Adipocyte (in vitro differentiated cells): ENCODE results near the gene CCSAP.

Source experiments
- DNase-seq: peaks from one replicate; pipeline ENCODE4 v3.0.0-alpha.2; 2015; ENCODE audit warnings: low read depth
- H3K27me3 ChIP-seq: replicated peaks from 2 replicates; pipeline ENCODE4 v1.7.0; 2013; ENCODE audit warnings: mild to moderate bottlenecking, low read length, moderate library complexity; ENCODE audit not compliant: control insufficient read depth, insufficient read depth
- H3K36me3 ChIP-seq: 2 replicates; pipeline ENCODE4 v1.7.0; 2013; ENCODE audit warnings: low read length, mild to moderate bottlenecking, moderate library complexity; ENCODE audit not compliant: control insufficient read depth, insufficient read depth, severe bottlenecking
- H3K4me1 ChIP-seq: 2 replicates; pipeline ENCODE4 v1.7.0; 2013; ENCODE audit warnings: mild to moderate bottlenecking, low read length, moderate library complexity; ENCODE audit not compliant: control insufficient read depth, insufficient read depth
- H3K4me3 ChIP-seq: 2 replicates; pipeline ENCODE4 v1.7.0; 2013; ENCODE audit warnings: mild to moderate bottlenecking, low read length, moderate library complexity
- H3K9ac ChIP-seq: 2 replicates; pipeline ENCODE4 v1.7.0; 2013; ENCODE audit warnings: mild to moderate bottlenecking, low read length, moderate library complexity
- H3K9me3 ChIP-seq: 2 replicates; pipeline ENCODE4 v1.7.0; 2013; ENCODE audit warnings: mild to moderate bottlenecking, low read length, moderate library complexity; ENCODE audit not compliant: control insufficient read depth

The CCSAP gene

GRCh38 chr1:229285440-229285839 lies 57.4 kb downstream of the CCSAP start:
- no peak overlapping the region for H3K4me3 ChIP-seq
- H3K36me3 ChIP-seq = peaks cover 9% of the 10 kb centered on the region
- peak; percentile 6 for DNase-seq
- no peaks in the 10 kb centered on the region for H3K9me3 ChIP-seq
- peaks cover 21% of the 10 kb centered on the region for H3K4me1 ChIP-seq
- no peaks in the 10 kb centered on the region for H3K27me3 ChIP-seq
- H3K9ac ChIP-seq = no peak overlapping the region

GRCh38 chr1:229284887-229285286 lies 58.0 kb downstream of the CCSAP start:
- no peak for DNase-seq
- Histone ChIP-seq H3K36me3 (peaks cover 6% of the 10 kb centered on the region), H3K4me3 (no peak overlapping the region), H3K4me1 (peaks cover 21% of the 10 kb centered on the region), H3K9ac (no peak overlapping the region), H3K9me3 (no peaks in the 10 kb centered on the region), H3K27me3 (no peaks in the 10 kb centered on the region)

GRCh38 chr1:229283183-229283611 lies 59.6 kb downstream of the CCSAP start:
- H3K27me3 ChIP-seq = no peaks in the 10 kb centered on the region

DNA sequence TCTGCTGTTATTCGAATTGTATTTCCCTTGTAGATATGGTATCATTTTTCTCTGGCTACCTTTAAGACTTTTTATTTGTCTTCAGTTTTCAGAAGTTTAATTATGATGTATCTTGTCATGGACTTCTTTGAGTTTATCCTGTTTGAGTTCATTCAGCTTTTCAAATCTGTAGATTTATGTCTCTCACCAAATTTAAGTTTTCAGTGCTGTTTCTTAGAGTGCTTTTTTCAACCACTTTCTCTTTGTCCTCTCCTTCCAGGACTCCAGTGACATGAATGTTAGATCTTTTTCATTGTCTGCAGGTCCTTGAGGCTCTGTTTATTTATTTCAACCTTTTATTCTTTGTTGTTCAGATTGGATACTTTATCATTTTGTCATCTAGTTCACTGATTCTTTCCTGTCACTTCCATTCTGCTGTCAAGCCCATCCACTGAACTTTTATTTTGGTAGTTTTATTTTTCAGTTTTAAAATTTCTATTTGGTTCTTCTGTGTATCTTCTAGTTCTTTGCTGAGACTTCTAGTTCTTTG lies 60.5 kb downstream of the CCSAP start:
- DNase-seq = no peak
- H3K9me3 ChIP-seq = no peaks in the 10 kb centered on the region
- H3K4me3 ChIP-seq = no peak overlapping the region
- H3K36me3 ChIP-seq = no peaks in the 10 kb centered on the region
- no peak overlapping the region for H3K9ac ChIP-seq
- H3K27me3 ChIP-seq = no peaks in the 10 kb centered on the region
- peaks cover 19% of the 10 kb centered on the region for H3K4me1 ChIP-seq

More at GRCh38 chr1:229283183-229283611, 59.6 kb downstream of the CCSAP start:
- Histone ChIP-seq H3K4me1 (peaks cover 21% of the 10 kb centered on the region), H3K36me3 (no peaks in the 10 kb centered on the region), H3K9ac (no peak overlapping the region), H3K4me3 (no peak overlapping the region), H3K9me3 (no peaks in the 10 kb centered on the region)
- DNase-seq = no peak

- H3K9ac ChIP-seq = no peak overlapping the region
- peak; percentile 29 for DNase-seq
- H3K4me3 ChIP-seq = no peak overlapping the region
- H3K27me3 ChIP-seq = no peaks in the 10 kb centered on the region
- no peaks in the 10 kb centered on the region for H3K9me3 ChIP-seq
- H3K4me1 ChIP-seq = peaks cover 11% of the 10 kb centered on the region
- H3K36me3 ChIP-seq = no peaks in the 10 kb centered on the region
These were observed 61.4 kb downstream of the CCSAP start for GRCh38 chr1:229281339-229281926.

DNA sequence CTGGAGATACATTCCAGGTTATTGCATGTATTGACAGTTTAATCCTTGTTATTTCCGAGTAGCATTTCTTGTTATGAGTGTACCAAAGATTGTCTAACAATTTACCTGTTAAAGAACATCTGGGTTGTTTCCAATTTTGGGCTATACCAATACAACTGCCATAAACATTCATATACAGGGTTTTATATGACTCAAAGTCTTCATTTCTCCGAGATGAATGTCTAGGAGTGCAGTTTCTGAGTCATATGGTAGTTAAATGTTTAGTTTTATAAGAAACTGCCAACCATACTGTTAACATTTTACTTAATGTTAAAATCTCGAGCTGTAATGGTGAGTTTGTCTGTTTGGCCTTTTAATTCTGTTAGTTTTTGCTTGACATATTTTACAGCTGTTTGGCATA lies 61.9 kb downstream of the CCSAP start:
- no peaks in the 10 kb centered on the region for H3K27me3 ChIP-seq
- DNase-seq = peak; percentile 17
- peaks cover 7% of the 10 kb centered on the region for H3K4me1 ChIP-seq
- no peaks in the 10 kb centered on the region for H3K9me3 ChIP-seq
- H3K4me3 ChIP-seq = no peak overlapping the region
- no peak overlapping the region for H3K9ac ChIP-seq
- no peaks in the 10 kb centered on the region for H3K36me3 ChIP-seq

DNA sequence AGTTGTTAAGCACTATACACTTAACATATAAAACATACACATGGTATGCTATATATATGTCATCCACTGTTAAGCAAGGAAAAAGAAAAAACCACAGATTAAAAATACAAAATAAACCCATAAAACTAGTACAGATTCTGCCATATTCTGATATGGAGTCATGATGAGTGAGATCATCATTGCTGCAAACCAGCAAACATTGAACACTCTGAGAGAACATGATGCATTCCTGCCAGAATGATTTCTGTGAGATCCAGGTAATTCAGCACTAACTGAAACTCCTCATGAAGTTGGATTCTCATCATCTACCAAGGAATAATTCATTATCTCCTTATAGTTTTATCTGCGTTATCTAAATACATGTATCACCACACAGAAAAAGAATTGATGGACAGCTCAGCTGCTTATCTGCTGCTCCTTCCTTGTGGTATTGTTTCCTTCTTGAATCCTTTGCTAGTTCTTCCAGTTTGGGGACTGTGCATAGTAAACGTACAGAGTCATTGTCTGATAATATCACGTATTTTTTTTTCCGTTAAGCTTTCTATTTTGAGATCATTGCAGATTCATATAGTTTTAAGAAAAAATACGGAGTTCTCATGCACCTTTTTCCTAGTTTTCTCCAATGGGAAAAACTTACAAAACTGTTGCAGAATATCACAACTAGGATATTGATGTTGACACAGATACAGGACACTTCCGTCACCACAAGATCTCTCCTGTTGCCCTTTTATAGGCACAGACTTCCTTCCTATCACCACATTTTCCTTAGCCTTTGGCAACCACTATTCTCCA lies 62.6 kb downstream of the CCSAP start:
- no peaks in the 10 kb centered on the region for H3K36me3 ChIP-seq
- H3K4me1 ChIP-seq = peaks cover 7% of the 10 kb centered on the region
- DNase-seq = no peak
- H3K9me3 ChIP-seq = no peaks in the 10 kb centered on the region
- H3K9ac ChIP-seq = no peak overlapping the region
- no peaks in the 10 kb centered on the region for H3K27me3 ChIP-seq
- H3K4me3 ChIP-seq = no peak overlapping the region

GRCh38 chr1:229279242-229279641 lies 63.6 kb downstream of the CCSAP start:
- no peak for DNase-seq
- Histone ChIP-seq H3K4me1 (peaks cover 10% of the 10 kb centered on the region), H3K9me3 (no peaks in the 10 kb centered on the region), H3K36me3 (no peaks in the 10 kb centered on the region), H3K27me3 (no peaks in the 10 kb centered on the region), H3K9ac (no peak overlapping the region), H3K4me3 (no peak overlapping the region)

DNA sequence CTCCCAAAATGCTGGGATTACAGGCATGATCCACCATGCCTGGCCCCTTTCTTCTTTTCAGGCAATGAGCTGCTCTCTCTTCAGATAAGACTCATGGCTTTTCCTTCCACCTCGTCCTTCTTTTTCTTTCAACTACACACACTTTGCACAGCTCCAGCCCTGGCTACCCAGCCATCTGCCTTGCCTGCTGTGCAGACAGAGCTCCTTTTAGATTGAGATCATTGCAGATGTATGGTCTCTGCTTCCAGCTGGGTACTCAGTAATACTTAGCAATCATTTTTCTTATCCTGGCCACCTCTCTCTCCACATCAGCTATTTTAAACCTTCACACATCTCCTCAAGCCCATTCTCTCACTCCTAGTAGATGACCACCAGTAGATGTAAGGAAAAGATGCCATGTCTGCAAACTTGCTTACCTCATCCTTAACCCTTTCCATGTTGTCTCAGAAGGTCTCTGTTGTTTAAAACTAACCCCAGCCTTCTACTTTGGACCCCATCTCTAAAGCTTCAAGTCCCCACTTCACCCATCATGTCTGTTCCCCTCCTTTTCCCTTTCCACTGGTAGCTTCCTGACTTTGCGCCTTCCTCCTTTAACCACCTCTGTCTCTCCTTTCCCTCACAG lies 64.6 kb downstream of the CCSAP start:
- Histone ChIP-seq H3K4me3 (no peak overlapping the region), H3K36me3 (no peaks in the 10 kb centered on the region), H3K9me3 (no peaks in the 10 kb centered on the region), H3K9ac (no peak overlapping the region), H3K4me1 (peaks cover 17% of the 10 kb centered on the region), H3K27me3 (no peaks in the 10 kb centered on the region)
- DNase-seq = no peak

DNA sequence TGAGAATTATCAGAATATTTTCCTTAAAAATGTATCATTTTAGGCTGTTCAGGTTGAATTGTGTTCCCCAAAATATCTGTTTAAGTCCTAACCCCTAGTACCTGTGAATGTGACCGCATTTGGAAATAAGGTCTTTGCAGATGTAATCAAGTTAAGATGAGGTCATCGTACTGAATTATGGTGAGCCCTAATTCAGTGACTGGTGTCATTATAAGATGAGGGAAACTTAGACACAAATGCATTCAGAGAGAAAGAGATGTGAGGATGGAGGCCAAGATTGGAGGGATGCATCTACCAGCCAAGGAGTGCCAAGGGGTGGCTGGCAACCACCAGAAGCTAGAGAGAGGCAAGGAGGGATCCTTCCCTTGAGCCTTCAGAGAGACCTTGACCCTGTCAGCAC lies 67.8 kb downstream of the CCSAP start:
- H3K36me3 ChIP-seq = no peaks in the 10 kb centered on the region
- no peak for DNase-seq
- no peak overlapping the region for H3K9ac ChIP-seq
- no peak overlapping the region for H3K4me3 ChIP-seq
- H3K4me1 ChIP-seq = peaks cover 26% of the 10 kb centered on the region
- H3K9me3 ChIP-seq = no peaks in the 10 kb centered on the region
- no peaks in the 10 kb centered on the region for H3K27me3 ChIP-seq

GRCh38 chr1:229273507-229274232 lies 69.2 kb downstream of the CCSAP start:
- Histone ChIP-seq H3K27me3 (no peaks in the 10 kb centered on the region), H3K4me1 (peaks cover 26% of the 10 kb centered on the region), H3K9me3 (no peaks in the 10 kb centered on the region), H3K4me3 (no peak overlapping the region), H3K9ac (no peak overlapping the region), H3K36me3 (no peaks in the 10 kb centered on the region)
- DNase-seq = peak; percentile 50
